ENCODE results near the gene EXOC3L4.

EXOC3L4 gene

DNA sequence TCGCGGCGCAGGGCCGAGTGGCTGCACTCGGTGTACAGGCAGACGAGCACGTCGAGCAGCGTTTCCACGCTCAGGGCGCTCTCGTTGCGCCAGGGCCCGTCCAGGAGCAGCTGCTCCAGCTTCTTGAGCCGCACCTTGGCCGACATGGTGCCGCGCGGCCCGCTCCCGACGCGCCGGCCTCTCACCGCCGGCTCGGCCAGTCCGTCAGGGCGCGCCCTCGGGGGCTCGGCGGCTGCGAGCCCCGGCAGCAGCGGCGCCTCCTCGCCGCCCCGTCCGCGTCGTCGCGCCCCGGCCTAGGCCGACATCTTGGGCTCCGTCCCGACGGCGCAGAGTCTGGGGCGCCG, 37.5 kb upstream of the EXOC3L4 start:
- no peak for DNase-seq (ENCODE audit: low read depth)
- TF ChIP-seq CTCF (conservative IDR thresholded peaks at IDR 0.05; ENCODE audit: low read depth, low read length), result no peak
- H3K4me3 ChIP-seq (ENCODE audit: low read length), result peak overlapping the region; percentile 65

DNA sequence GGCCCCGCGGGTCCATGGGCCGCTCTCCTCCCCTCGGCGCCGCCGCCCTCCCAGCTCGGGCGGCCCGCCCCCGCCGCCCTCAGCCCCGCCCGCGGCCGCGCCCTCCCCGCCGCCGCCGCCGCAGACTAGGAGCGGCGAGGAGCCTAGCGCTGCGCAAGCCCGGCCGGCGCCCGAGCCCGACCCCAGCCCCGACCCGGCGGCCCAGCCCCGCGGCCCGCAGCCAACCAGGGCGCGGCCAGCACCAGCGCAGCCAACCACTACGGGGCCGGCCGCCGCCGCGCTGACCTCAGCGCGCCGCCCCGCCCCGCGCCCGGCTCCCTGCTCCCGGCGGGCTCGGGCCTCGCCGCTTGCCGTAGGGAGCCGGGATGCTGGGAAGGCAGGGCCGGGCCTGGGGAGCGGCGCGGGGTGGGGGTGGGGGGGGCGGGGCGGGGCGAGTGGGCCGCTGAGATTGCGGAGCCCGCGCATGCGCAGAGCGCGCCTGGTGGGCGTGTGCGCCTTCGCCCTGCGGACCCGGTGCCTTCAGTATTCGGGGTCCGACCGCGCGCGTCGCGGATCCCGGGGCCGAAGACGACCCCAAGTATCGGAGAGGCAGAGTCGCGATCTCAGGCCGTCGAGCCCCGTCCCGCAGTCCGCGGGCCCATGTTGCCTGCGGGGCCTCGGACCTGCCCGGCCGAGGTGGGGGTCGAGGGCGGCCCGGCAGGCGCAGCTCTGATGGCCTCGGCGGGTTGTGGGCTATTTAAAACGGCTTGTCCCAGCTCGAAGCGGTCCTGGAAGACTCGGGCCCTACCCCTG, 37.0 kb upstream of the EXOC3L4 start, which contains the start of gene CDC42BPB:
TSS of gene CDC42BPB (minus strand) at position 178 of the 792 bp plus-strand sequence. CDS start 376 bp downstream, outside the sequence.
- peak; percentile 68 for DNase-seq (ENCODE audit: low read depth)
- TF ChIP-seq CTCF (conservative IDR thresholded peaks at IDR 0.05; ENCODE audit: low read depth, low read length), result no peak
- H3K4me3 ChIP-seq (ENCODE audit: low read length), result peak within 1 kb of the TSS; percentile 65

GRCh38 chr14:103058164-103059055, 36.1 kb upstream of the EXOC3L4 start:
- no peak for TF ChIP-seq CTCF (conservative IDR thresholded peaks at IDR 0.05; ENCODE audit: low read depth, low read length)
- peak overlapping the region; percentile 64 for H3K4me3 ChIP-seq (ENCODE audit: low read length)
- no peak for DNase-seq (ENCODE audit: low read depth)

DNA sequence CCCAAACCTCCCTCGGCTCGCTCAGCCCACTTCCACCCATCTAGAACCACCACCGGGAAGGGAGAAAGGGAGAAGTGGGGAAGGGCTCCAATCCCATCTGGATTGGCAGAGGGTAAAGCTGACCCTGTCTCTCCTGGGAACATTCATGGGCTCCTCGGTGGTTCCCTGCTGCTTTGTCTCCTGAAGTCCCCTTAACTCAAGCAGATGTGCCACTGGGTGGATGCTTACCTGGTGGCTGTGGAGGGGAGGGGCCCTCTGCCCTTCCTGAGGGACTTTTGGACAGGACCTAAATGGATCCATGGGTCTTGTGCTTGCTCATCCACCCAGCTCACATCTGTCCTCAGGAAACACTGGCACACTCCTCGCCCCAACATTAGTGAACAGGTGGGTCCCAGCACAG, 35.0 kb upstream of the EXOC3L4 start:
- no peak for TF ChIP-seq CTCF (conservative IDR thresholded peaks at IDR 0.05; ENCODE audit: low read depth, low read length)
- no peak overlapping the region for H3K4me3 ChIP-seq (ENCODE audit: low read length)
- no peak for DNase-seq (ENCODE audit: low read depth)

- no peak for DNase-seq (ENCODE audit: low read depth)
- no peak overlapping the region for H3K4me3 ChIP-seq (ENCODE audit: low read length)
- no peak for TF ChIP-seq CTCF (conservative IDR thresholded peaks at IDR 0.05; ENCODE audit: low read depth, low read length)
Observed at GRCh38 chr14:103061482-103061976, 33.0 kb upstream of the EXOC3L4 start.

DNA sequence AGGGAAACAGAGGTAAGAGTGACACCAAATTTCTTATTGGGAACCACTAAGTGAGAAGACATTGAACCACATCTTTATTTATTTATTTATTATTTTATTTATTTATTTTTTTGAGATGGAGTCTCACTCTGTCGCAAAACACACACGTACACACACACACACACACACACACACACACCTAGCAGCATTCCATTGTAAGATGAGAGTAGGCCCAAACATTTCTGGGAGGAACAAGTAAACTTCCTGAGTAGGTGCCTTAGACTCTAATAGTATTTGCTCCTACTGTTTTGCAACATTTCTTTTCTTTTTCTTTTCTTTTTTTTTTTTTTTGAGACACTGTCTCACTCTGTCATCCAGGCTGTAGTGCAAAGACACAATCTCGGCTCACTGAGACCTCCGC, 30.1 kb upstream of the EXOC3L4 start:
- no peak for DNase-seq (ENCODE audit: low read depth)
- TF ChIP-seq CTCF (conservative IDR thresholded peaks at IDR 0.05; ENCODE audit: low read depth, low read length), result no peak
- H3K4me3 ChIP-seq (ENCODE audit: low read length), result no peak overlapping the region
